Neural cell (in vitro differentiated cells): ENCODE data around the gene SH2D3A.

Experiments used
- POLR2AphosphoS5 ChIP-seq: IDR thresholded peaks from 2 replicates; pipeline ENCODE4 v1.6.1; 2012
- SMC3 ChIP-seq: fragments of 450-650 bp; conservative IDR thresholded peaks from 2 replicates; pipeline ENCODE4 v1.6.1; 2014; ENCODE audit warnings: antibody characterized with exemption, mild to moderate bottlenecking, moderate library complexity; ENCODE audit not compliant: poor library complexity
- TAF1 ChIP-seq: IDR thresholded peaks from 2 replicates; pipeline ENCODE4 v1.6.1; 2012; ENCODE audit warnings: low read depth
- TF ChIP-seq, protein P1 (sequence below): IDR thresholded peaks from 2 replicates; pipeline ENCODE4 v1.6.1; 2012; ENCODE audit warnings: borderline replicate concordance
- TF ChIP-seq, protein P2 (sequence below): fragments of 450-650 bp; IDR thresholded peaks from 2 replicates; pipeline ENCODE4 v1.5.1; 2014; ENCODE audit warnings: antibody characterized with exemption, mild to moderate bottlenecking, moderate library complexity; ENCODE audit not compliant: poor library complexity, severe bottlenecking

DNA sequence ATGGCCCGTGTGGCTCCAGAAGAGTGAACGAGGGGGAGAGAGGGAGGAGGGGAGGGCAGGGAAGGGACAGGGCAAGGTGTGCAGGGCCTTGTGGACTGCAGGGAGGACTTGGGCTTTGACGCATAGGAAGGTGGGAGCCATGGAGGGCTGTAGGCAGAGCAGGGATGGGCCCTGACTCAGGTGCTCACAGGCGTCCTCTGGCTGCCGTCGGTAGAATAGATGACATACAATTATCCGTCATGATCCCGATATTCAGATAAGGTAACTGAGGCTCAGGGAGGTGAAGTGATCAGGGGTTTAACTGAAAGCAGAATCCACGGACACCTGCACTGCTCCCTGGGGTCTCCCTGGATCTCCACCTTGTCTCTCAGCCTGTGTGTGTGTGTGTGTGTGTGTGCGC, 50.2 kb downstream of the SH2D3A start:
- TF ChIP-seq, protein P1, sequence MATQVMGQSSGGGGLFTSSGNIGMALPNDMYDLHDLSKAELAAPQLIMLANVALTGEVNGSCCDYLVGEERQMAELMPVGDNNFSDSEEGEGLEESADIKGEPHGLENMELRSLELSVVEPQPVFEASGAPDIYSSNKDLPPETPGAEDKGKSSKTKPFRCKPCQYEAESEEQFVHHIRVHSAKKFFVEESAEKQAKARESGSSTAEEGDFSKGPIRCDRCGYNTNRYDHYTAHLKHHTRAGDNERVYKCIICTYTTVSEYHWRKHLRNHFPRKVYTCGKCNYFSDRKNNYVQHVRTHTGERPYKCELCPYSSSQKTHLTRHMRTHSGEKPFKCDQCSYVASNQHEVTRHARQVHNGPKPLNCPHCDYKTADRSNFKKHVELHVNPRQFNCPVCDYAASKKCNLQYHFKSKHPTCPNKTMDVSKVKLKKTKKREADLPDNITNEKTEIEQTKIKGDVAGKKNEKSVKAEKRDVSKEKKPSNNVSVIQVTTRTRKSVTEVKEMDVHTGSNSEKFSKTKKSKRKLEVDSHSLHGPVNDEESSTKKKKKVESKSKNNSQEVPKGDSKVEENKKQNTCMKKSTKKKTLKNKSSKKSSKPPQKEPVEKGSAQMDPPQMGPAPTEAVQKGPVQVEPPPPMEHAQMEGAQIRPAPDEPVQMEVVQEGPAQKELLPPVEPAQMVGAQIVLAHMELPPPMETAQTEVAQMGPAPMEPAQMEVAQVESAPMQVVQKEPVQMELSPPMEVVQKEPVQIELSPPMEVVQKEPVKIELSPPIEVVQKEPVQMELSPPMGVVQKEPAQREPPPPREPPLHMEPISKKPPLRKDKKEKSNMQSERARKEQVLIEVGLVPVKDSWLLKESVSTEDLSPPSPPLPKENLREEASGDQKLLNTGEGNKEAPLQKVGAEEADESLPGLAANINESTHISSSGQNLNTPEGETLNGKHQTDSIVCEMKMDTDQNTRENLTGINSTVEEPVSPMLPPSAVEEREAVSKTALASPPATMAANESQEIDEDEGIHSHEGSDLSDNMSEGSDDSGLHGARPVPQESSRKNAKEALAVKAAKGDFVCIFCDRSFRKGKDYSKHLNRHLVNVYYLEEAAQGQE = no peak
- TF ChIP-seq, protein P2, sequence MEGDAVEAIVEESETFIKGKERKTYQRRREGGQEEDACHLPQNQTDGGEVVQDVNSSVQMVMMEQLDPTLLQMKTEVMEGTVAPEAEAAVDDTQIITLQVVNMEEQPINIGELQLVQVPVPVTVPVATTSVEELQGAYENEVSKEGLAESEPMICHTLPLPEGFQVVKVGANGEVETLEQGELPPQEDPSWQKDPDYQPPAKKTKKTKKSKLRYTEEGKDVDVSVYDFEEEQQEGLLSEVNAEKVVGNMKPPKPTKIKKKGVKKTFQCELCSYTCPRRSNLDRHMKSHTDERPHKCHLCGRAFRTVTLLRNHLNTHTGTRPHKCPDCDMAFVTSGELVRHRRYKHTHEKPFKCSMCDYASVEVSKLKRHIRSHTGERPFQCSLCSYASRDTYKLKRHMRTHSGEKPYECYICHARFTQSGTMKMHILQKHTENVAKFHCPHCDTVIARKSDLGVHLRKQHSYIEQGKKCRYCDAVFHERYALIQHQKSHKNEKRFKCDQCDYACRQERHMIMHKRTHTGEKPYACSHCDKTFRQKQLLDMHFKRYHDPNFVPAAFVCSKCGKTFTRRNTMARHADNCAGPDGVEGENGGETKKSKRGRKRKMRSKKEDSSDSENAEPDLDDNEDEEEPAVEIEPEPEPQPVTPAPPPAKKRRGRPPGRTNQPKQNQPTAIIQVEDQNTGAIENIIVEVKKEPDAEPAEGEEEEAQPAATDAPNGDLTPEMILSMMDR = peak; percentile 8
- TF ChIP-seq SMC3 (no peak), TAF1 (no peak), POLR2AphosphoS5 (no peak)
